Measurements from ENCODE around the gene CBLB.

Gene CBLB

DNA sequence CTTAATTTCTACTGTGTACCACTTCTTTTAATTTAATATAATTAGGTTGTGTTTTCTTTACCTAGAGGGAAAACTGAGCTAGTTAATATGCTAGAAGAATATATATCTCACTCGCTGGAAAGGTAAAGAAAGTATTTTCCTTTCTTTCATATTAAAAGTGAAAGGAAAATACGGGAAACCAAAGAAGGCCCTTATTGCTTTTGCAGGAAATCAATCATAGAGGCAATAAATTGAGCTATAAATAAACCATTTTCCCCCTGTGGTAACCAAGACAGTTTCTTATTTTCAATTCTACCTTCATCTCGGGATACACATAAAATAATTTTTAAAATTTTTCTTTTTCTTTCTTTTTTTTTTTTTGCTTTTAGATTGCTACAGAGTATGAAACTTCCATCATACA lies 101.6 kb downstream of the CBLB start:
- no peaks in the 10 kb centered on the region for H3K36me3 ChIP-seq (ENCODE audit: control insufficient read depth, insufficient read depth, low read length)
- H3K27me3 ChIP-seq (ENCODE audit: insufficient read depth, low read length, poor library complexity) = no peaks in the 10 kb centered on the region
- no peak overlapping the region for H3K18ac ChIP-seq (ENCODE audit: low read length)
- H2AK5ac ChIP-seq (ENCODE audit: low read length) = no peak overlapping the region
- no peak overlapping the region for H2BK15ac ChIP-seq (replicated peaks; ENCODE audit: low read depth)
- no peak overlapping the region for H3K56ac ChIP-seq (ENCODE audit: low read length)
- no peak overlapping the region for H3K4ac ChIP-seq (ENCODE audit: low read depth, low read length)
- H3K27ac ChIP-seq (ENCODE audit: low read depth, low read length) = no peak overlapping the region
- no peaks in the 10 kb centered on the region for H3K4me1 ChIP-seq (ENCODE audit: control insufficient read depth, low read depth, low read length)
- H2BK5ac ChIP-seq (ENCODE audit: low read length) = no peak overlapping the region
- no peak overlapping the region for H2BK120ac ChIP-seq (ENCODE audit: low read depth, low read length)
- no peak overlapping the region for H4K5ac ChIP-seq (ENCODE audit: low read length)
- no peak overlapping the region for H3K4me2 ChIP-seq (ENCODE audit: low read length)
- WGBS (ENCODE audit: extremely low coverage, insufficient coverage, low lambda C conversion rate) = 100% methylated on average over 1 of the region's 3 CpGs
- H4K8ac ChIP-seq (ENCODE audit: low read depth, low read length) = no peak overlapping the region
- H3K9ac ChIP-seq (ENCODE audit: low read length) = no peak overlapping the region
- DNase-seq = no peak
- no peaks in the 10 kb centered on the region for H3K79me2 ChIP-seq (ENCODE audit: control insufficient read depth, insufficient read depth, low read length)
- H3K79me1 ChIP-seq (ENCODE audit: low read length) = no peaks in the 10 kb centered on the region
- H3K4me3 ChIP-seq (ENCODE audit: low read length) = no peak overlapping the region
- no peak overlapping the region for H3K23ac ChIP-seq (ENCODE audit: low read length)

GRCh38 chr3:105765308-105765639 lies 103.5 kb downstream of the CBLB start:
- Histone ChIP-seq H3K36me3 (ENCODE audit: control insufficient read depth, insufficient read depth, low read length) (no peaks in the 10 kb centered on the region), H3K4me3 (ENCODE audit: low read length) (no peak overlapping the region), H3K79me2 (ENCODE audit: control insufficient read depth, insufficient read depth, low read length) (no peaks in the 10 kb centered on the region), H3K4me2 (ENCODE audit: low read length) (no peak overlapping the region), H3K27me3 (ENCODE audit: insufficient read depth, low read length, poor library complexity) (no peaks in the 10 kb centered on the region), H3K56ac (ENCODE audit: low read length) (no peak overlapping the region), H3K18ac (ENCODE audit: low read length) (no peak overlapping the region), H3K27ac (ENCODE audit: low read depth, low read length) (no peak overlapping the region), H3K9ac (ENCODE audit: low read length) (no peak overlapping the region), H2BK120ac (ENCODE audit: low read depth, low read length) (no peak overlapping the region), H3K4ac (ENCODE audit: low read depth, low read length) (no peak overlapping the region), H2AK5ac (ENCODE audit: low read length) (no peak overlapping the region), H3K79me1 (ENCODE audit: low read length) (no peaks in the 10 kb centered on the region), H3K23ac (ENCODE audit: low read length) (no peak overlapping the region), H4K8ac (ENCODE audit: low read depth, low read length) (no peak overlapping the region), H2BK5ac (ENCODE audit: low read length) (no peak overlapping the region), H2BK15ac (replicated peaks; ENCODE audit: low read depth) (no peak overlapping the region), H3K4me1 (ENCODE audit: control insufficient read depth, low read depth, low read length) (no peaks in the 10 kb centered on the region), H4K5ac (ENCODE audit: low read length) (no peak overlapping the region)
- no peak for DNase-seq

DNA sequence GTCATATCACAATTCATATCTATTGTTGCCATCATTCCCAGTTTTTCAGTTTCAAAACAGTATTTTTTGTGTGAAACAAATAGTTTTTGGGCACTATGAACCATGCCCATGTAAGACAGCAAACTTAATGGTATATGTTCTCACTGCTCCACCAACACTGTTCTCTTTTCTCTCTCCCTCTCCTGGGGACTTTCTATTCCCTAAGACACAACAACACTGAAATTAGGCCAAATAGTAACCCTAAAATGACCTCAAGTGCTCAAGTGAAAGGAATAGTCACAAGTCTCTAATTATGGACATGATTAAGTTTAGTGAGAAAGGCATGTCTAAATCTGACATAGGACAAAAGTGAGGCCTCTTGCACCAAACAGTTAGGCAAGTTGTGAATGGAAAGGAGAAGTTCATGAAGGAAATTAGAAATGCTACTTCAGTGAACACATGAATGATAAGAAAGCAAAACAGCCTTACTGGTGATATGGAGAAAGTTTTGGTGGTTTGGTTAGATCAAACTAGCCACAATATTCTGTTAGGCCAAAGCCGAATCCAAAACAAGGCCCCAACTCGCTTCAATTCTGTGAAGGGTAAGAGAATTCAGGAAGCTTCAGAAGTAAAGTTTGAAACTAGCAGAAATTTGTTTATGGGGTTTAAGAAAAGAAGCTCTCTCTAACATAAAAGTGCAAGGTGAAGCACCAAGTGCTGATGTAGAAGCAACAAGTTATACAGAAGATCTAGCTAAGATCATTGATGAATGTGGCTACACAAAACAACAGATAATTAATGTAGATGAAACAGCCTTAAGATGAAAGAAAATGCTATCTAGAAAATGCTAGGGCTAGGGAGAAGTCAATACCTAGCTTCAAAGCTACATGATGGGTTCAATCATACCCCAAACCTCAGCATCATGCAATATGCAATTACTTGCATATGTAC lies 104.2 kb downstream of the CBLB start:
- no CpG with 5 or more reads among the region's 2 CpGs for WGBS (ENCODE audit: extremely low coverage, insufficient coverage, low lambda C conversion rate)
- H3K4me3 ChIP-seq (ENCODE audit: low read length) = no peak overlapping the region
- DNase-seq = no peak

GRCh38 chr3:105763659-105764036 lies 105.2 kb downstream of the CBLB start:
- Histone ChIP-seq H3K56ac (ENCODE audit: low read length) (no peak overlapping the region), H3K4ac (ENCODE audit: low read depth, low read length) (no peak overlapping the region), H3K4me2 (ENCODE audit: low read length) (no peak overlapping the region), H2BK120ac (ENCODE audit: low read depth, low read length) (no peak overlapping the region), H2AK5ac (ENCODE audit: low read length) (no peak overlapping the region), H3K23ac (ENCODE audit: low read length) (no peak overlapping the region), H3K4me1 (ENCODE audit: control insufficient read depth, low read depth, low read length) (no peaks in the 10 kb centered on the region), H3K79me1 (ENCODE audit: low read length) (no peaks in the 10 kb centered on the region), H2BK15ac (replicated peaks; ENCODE audit: low read depth) (no peak overlapping the region), H4K8ac (ENCODE audit: low read depth, low read length) (no peak overlapping the region), H3K4me3 (ENCODE audit: low read length) (no peak overlapping the region), H2BK5ac (ENCODE audit: low read length) (no peak overlapping the region), H3K79me2 (ENCODE audit: control insufficient read depth, insufficient read depth, low read length) (no peaks in the 10 kb centered on the region), H3K27me3 (ENCODE audit: insufficient read depth, low read length, poor library complexity) (no peaks in the 10 kb centered on the region), H4K5ac (ENCODE audit: low read length) (no peak overlapping the region), H3K9ac (ENCODE audit: low read length) (no peak overlapping the region), H3K27ac (ENCODE audit: low read depth, low read length) (no peak overlapping the region), H3K18ac (ENCODE audit: low read length) (no peak overlapping the region), H3K36me3 (ENCODE audit: control insufficient read depth, insufficient read depth, low read length) (no peaks in the 10 kb centered on the region)
- no peak for DNase-seq

More for the DNA sequence above, 104.2 kb downstream of the CBLB start:
- H3K27ac ChIP-seq (ENCODE audit: low read depth, low read length) = no peak overlapping the region
- H3K18ac ChIP-seq (ENCODE audit: low read length) = no peak overlapping the region
- no peaks in the 10 kb centered on the region for H3K79me2 ChIP-seq (ENCODE audit: control insufficient read depth, insufficient read depth, low read length)
- H3K23ac ChIP-seq (ENCODE audit: low read length) = no peak overlapping the region
- H3K36me3 ChIP-seq (ENCODE audit: control insufficient read depth, insufficient read depth, low read length) = no peaks in the 10 kb centered on the region
- H2BK120ac ChIP-seq (ENCODE audit: low read depth, low read length) = no peak overlapping the region
- no peak overlapping the region for H3K4ac ChIP-seq (ENCODE audit: low read depth, low read length)
- no peaks in the 10 kb centered on the region for H3K27me3 ChIP-seq (ENCODE audit: insufficient read depth, low read length, poor library complexity)
- H2BK5ac ChIP-seq (ENCODE audit: low read length) = no peak overlapping the region
- no peaks in the 10 kb centered on the region for H3K79me1 ChIP-seq (ENCODE audit: low read length)
- H2AK5ac ChIP-seq (ENCODE audit: low read length) = no peak overlapping the region
- H2BK15ac ChIP-seq (replicated peaks; ENCODE audit: low read depth) = no peak overlapping the region
- H3K4me2 ChIP-seq (ENCODE audit: low read length) = no peak overlapping the region
- H4K5ac ChIP-seq (ENCODE audit: low read length) = no peak overlapping the region
- H3K4me1 ChIP-seq (ENCODE audit: control insufficient read depth, low read depth, low read length) = no peaks in the 10 kb centered on the region
- H3K9ac ChIP-seq (ENCODE audit: low read length) = no peak overlapping the region
- no peak overlapping the region for H4K8ac ChIP-seq (ENCODE audit: low read depth, low read length)
- H3K56ac ChIP-seq (ENCODE audit: low read length) = no peak overlapping the region

GRCh38 chr3:105762749-105763658 lies 105.8 kb downstream of the CBLB start:
- H3K23ac ChIP-seq (ENCODE audit: low read length) = no peak overlapping the region
- no peak overlapping the region for H3K56ac ChIP-seq (ENCODE audit: low read length)
- H2BK120ac ChIP-seq (ENCODE audit: low read depth, low read length) = no peak overlapping the region
- H2BK5ac ChIP-seq (ENCODE audit: low read length) = no peak overlapping the region
- H3K27me3 ChIP-seq (ENCODE audit: insufficient read depth, low read length, poor library complexity) = no peaks in the 10 kb centered on the region
- H3K9ac ChIP-seq (ENCODE audit: low read length) = no peak overlapping the region
- no peaks in the 10 kb centered on the region for H3K36me3 ChIP-seq (ENCODE audit: control insufficient read depth, insufficient read depth, low read length)
- H3K4me2 ChIP-seq (ENCODE audit: low read length) = no peak overlapping the region
- no peak overlapping the region for H3K4ac ChIP-seq (ENCODE audit: low read depth, low read length)
- H2BK15ac ChIP-seq (replicated peaks; ENCODE audit: low read depth) = no peak overlapping the region
- no peaks in the 10 kb centered on the region for H3K79me1 ChIP-seq (ENCODE audit: low read length)
- no peak overlapping the region for H4K8ac ChIP-seq (ENCODE audit: low read depth, low read length)
- H3K79me2 ChIP-seq (ENCODE audit: control insufficient read depth, insufficient read depth, low read length) = no peaks in the 10 kb centered on the region
- no peak for DNase-seq
- no peak overlapping the region for H2AK5ac ChIP-seq (ENCODE audit: low read length)
- no CpG with 5 or more reads among the region's 13 CpGs for WGBS (ENCODE audit: extremely low coverage, insufficient coverage, low lambda C conversion rate)
- no peaks in the 10 kb centered on the region for H3K4me1 ChIP-seq (ENCODE audit: control insufficient read depth, low read depth, low read length)
- no peak overlapping the region for H3K4me3 ChIP-seq (ENCODE audit: low read length)
- no peak overlapping the region for H3K27ac ChIP-seq (ENCODE audit: low read depth, low read length)
- no peak overlapping the region for H4K5ac ChIP-seq (ENCODE audit: low read length)
- H3K18ac ChIP-seq (ENCODE audit: low read length) = no peak overlapping the region
